Chondrocyte (in vitro differentiated cells): ENCODE results near the gene FAM78A. TPM values are rescaled to one million over a fixed set of nuclear protein-coding genes. Genes with fewer than 3 reads are reported as not detected.

Experiments used
- DNase-seq: peaks from one replicate; pipeline ENCODE4 v3.0.0; 2021; ENCODE audit warnings: mixed read lengths, low spot score
- H3K27ac Mint-ChIP-seq: one replicate; pipeline ENCODE4 v1.8.0; 2021; ENCODE audit warnings: mild to moderate bottlenecking, moderate library complexity, mixed read lengths; ENCODE audit not compliant: unreplicated experiment
- H3K27me3 Mint-ChIP-seq: 2 replicates; pipeline ENCODE4 v1.8.0; 2021; ENCODE audit warnings: low read depth, mixed read lengths
- H3K36me3 Mint-ChIP-seq: 2 replicates; pipeline ENCODE4 v1.8.0; 2021; ENCODE audit warnings: low read depth, mixed read lengths
- H3K4me1 Mint-ChIP-seq: 2 replicates; pipeline ENCODE4 v1.8.0; 2021; ENCODE audit warnings: low read depth, mild to moderate bottlenecking, mixed read lengths
- H3K4me3 Mint-ChIP-seq: one replicate; pipeline ENCODE4 v1.8.0; 2021; ENCODE audit warnings: mild to moderate bottlenecking, moderate library complexity, mixed read lengths; ENCODE audit not compliant: unreplicated experiment
- H3K9me3 Mint-ChIP-seq: 2 replicates; pipeline ENCODE4 v1.8.0; 2021; ENCODE audit warnings: low read depth, mixed read lengths
- total RNA-seq: library from RNA; stranded (reverse); gene quantifications from 3 replicates; pipeline ENCODE4 v1.2.1, GENCODE V29; 2021
- TF ChIP-seq, protein P1 (sequence below): fragments of 200-600 bp; sonication (generic); IDR thresholded peaks from 2 replicates; pipeline ENCODE4 v1.5.0; 2021; ENCODE audit warnings: antibody characterized with exemption, mild to moderate bottlenecking, moderate library complexity

FAM78A gene
- total RNA-seq, 1 donor from 2014 or later: 1.6 TPM

- Mint-ChIP-seq H3K4me1 (peaks cover 7% of the 10 kb centered on the region), H3K27ac (no peak overlapping the region), H3K4me3 (peak overlapping the region; percentile 56), H3K9me3 (no peaks in the 10 kb centered on the region), H3K36me3 (peaks cover 1% of the 10 kb centered on the region), H3K27me3 (peaks cover 16% of the 10 kb centered on the region)
- DNase-seq: no peak
- TF ChIP-seq, protein P1, sequence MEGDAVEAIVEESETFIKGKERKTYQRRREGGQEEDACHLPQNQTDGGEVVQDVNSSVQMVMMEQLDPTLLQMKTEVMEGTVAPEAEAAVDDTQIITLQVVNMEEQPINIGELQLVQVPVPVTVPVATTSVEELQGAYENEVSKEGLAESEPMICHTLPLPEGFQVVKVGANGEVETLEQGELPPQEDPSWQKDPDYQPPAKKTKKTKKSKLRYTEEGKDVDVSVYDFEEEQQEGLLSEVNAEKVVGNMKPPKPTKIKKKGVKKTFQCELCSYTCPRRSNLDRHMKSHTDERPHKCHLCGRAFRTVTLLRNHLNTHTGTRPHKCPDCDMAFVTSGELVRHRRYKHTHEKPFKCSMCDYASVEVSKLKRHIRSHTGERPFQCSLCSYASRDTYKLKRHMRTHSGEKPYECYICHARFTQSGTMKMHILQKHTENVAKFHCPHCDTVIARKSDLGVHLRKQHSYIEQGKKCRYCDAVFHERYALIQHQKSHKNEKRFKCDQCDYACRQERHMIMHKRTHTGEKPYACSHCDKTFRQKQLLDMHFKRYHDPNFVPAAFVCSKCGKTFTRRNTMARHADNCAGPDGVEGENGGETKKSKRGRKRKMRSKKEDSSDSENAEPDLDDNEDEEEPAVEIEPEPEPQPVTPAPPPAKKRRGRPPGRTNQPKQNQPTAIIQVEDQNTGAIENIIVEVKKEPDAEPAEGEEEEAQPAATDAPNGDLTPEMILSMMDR: no peak
Measured at GRCh38 chr9:131282175-131282574, 5.9 kb upstream of the FAM78A start.

DNA sequence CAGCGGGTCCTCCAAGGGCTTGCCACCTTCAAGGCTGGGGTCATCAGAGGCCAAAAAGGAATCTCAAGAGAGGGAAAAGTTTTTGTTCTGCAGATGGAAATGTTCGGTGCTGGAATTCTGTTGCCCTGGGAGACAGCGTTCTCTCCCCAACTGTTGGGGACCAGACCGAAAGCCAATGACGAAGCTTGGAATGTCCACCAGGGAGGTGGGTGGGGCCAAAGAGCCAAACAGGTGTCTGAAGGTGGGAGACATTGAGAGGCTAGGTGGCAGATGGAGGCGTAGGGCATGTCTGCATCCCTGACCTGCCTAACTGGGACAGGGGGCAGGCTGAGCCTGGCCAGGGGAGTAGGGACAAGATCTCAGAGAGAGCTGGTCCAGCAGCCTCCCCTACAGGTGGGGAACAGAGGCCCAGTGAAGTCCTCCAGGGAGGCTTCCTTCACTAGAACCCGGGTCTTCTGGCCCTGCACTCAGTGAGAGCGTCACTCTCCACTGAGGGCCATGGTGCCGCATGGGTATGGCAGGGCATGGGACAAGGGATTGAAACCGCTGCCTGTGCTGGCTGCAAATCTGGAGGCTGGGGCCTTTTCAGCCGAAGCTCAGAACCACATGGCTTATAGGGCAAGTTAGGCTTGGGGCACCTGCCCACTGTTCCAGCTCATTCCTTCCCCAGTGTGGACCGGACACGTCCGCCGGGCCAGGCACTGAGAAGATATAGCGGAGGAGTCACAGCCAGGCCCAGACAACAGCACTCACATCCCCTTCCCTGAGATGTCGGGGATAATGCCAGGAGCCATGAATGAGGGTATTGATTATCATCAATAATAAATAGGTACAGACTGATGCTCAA, 5.0 kb upstream of the FAM78A start:
- Mint-ChIP-seq H3K4me3 (no peak overlapping the region), H3K27ac (no peak overlapping the region), H3K36me3 (peaks cover 1% of the 10 kb centered on the region), H3K4me1 (peaks cover 7% of the 10 kb centered on the region), H3K9me3 (no peaks in the 10 kb centered on the region), H3K27me3 (peaks cover 16% of the 10 kb centered on the region)
- TF ChIP-seq, protein P1: no peak
- no peak for DNase-seq

DNA sequence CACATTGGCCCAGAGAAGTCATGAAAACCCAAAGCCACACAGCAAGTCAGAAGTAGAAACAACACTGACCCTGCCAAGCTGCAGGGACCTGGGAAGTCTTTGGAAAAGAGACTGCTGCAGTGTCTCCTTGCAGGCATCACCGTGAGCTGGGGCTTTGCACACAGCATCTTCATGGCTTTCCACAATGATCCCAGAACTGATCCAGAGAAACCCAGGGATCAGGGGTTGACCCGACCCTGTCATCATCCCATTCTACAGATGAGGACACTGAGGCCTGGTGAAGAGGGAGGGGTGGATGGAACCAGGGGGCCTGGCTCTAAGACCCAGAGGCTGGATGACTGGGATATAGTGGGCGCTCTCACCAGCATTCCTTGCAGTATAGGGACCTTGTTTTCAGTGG, 4.3 kb upstream of the FAM78A start:
- no peak for DNase-seq
- no peaks in the 10 kb centered on the region for H3K9me3 Mint-ChIP-seq
- H3K36me3 Mint-ChIP-seq: peaks cover 1% of the 10 kb centered on the region
- H3K4me3 Mint-ChIP-seq: no peak overlapping the region
- H3K4me1 Mint-ChIP-seq: peaks cover 9% of the 10 kb centered on the region
- H3K27ac Mint-ChIP-seq: no peak overlapping the region
- peaks cover 18% of the 10 kb centered on the region for H3K27me3 Mint-ChIP-seq
- TF ChIP-seq, protein P1: no peak

DNA sequence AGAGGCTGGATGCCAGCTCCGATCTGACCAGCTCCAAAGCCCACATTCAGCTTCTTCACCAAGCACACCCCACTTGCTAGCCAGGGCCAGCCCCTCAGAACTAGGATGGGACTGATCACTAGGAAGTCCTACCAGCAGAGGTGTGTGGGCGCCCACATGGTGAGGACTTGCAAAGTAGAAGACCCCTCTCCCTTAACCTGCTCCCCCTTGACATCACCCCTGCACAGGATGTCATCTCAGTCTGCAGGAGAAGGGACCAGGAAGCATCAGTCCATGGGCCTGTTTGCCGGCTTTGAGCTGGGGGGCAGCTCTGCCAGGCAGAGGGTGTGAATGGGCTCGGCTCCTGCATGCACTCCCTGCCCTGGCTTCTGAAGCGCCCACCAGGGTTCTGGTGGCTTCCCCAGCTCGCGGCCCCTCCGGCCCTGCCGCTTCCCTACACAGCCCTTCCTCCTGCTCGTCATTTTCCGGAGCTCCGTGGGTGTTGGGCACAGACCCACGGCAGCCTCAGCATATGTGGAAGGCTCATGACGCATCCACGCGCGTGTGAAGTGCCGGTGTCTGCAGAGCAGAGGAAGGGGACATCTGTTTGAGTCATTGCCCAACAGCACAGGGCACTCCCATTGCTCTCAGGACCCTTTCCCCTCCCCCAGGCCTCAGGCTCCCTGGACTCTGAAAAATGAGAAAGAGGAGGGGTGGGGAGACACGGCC, 3.7 kb upstream of the FAM78A start:
- peaks cover 18% of the 10 kb centered on the region for H3K27me3 Mint-ChIP-seq
- peaks cover 9% of the 10 kb centered on the region for H3K4me1 Mint-ChIP-seq
- no peak overlapping the region for H3K27ac Mint-ChIP-seq
- no peak for DNase-seq
- H3K9me3 Mint-ChIP-seq: no peaks in the 10 kb centered on the region
- H3K36me3 Mint-ChIP-seq: peaks cover 1% of the 10 kb centered on the region
- H3K4me3 Mint-ChIP-seq: no peak overlapping the region
- TF ChIP-seq, protein P1: no peak

DNA sequence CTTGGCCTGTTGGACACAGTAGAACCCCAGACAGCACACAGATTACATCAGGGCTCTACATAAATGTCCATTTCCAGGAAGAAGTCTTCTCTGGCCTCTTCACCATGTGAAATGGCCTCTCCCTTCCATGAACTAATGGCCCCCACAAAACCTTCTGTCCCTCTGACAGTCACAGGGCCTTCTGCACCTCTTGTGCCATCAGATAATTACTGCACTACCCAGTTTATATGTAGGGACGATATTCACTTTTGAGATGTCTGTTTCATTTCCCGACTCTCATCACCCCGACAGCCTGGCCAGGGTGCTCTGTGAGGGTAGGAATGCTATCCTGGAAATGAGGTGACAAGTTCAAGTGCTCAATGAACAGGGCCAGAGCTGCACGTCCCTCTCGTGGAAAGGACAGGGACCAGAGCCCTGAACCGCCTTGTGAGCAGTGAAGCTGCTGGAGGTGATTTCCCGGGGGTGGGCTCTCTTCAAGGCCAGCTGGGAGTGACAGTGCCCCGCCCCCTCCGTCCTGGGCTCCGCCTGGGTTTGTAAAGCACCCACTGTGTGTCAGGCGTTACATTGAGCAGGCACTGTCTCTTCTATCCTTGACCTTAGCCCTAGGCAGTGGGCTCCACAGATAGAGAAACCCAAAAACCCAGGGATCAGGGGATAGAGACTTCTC, 3.0 kb upstream of the FAM78A start:
- Mint-ChIP-seq H3K36me3 (peaks cover 1% of the 10 kb centered on the region), H3K27ac (no peak overlapping the region), H3K4me3 (no peak overlapping the region), H3K9me3 (no peaks in the 10 kb centered on the region), H3K27me3 (peaks cover 17% of the 10 kb centered on the region), H3K4me1 (peaks cover 9% of the 10 kb centered on the region)
- DNase-seq: no peak
- TF ChIP-seq, protein P1: no peak
